ENCODE results near the gene TECTB.

Gene TECTB

DNA sequence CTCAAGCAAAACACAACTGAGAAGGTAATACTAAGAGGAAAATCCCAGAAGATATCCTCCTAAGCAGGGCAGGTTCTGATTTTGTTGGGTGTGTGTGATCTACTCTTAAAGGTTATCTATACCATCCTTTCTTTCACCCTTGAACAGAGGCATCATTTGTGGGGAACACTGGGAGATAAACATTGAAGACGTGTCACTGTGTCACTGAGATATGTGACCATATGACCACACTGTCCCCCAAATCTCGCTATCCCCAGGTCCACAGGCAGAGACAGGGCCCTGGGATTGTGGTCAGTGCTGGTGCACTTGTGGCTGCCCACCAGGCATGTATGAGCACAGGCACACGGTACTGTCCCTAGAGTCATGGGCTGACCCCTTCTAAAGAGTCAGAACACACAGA, 30.0 kb downstream of the TECTB start:
- no peak for DNase-seq

DNA sequence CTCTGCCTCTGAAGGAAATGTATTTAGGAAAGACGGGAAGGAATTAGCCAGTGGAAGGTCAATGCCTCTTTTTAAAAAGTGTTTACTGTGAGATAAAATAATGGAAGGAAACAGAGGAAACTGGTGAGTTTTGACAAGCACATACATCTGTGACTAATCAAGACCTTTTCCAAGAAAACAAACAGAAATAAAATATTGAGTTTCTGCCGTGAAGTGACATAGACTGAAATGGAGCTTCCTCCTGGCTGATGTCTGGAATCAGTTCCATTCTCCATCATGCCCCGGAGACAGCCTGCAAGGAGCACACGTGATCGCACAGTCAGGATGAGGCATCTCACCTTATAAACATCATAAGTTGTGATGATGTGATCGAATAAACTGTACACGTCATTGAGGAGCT, 30.7 kb downstream of the TECTB start:
- DNase-seq = no peak

DNA sequence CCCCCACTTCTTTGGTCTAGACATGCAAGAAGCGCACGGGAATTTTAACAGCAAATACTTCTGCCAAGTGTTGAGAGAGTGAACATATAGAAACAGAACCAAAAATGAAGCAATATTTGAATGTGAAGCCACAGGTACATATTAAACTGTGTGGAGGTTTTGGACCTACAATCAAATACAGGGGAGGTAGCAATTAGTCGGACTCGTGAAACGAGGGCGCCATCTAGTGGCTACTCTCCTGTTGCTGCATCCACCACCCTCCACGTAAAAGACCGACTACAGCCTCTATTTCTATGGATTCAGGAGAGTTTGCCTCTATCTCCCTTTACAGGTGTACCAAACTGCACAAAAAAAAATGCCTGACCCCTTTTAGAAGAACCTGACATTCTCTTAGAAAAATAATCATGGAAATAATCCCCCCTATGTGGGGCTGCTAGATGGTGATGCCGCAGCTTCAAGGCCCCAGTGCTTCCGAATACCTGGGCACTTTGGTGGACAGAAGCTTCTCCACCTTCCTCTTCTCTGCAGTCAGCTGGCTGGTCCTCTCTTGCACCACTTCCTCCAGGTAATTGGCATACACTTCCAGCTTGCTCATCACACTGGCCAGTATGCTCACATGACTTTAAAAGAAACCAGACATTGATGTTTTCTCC, 31.7 kb downstream of the TECTB start:
- DNase-seq = no peak

DNA sequence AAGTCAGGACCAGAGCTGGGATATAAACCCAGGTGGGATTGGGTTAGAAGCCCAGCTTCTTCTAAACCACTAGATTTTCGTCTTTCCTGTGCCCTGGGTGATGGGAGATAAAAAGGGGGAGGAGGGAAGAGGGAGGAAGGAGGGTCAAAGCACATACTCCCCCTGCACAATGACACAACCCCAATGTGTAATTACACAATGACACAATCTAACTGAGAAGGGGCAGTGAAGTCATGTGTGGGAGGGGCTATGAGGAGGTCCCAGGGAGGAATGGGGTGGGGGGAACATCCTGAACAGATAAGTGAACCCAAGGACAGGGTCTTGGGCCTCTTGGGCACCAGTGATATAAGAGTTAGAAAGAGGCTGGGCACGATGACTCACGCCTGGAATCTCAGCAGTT, 44.5 kb downstream of the TECTB start:
- DNase-seq = no peak

DNA sequence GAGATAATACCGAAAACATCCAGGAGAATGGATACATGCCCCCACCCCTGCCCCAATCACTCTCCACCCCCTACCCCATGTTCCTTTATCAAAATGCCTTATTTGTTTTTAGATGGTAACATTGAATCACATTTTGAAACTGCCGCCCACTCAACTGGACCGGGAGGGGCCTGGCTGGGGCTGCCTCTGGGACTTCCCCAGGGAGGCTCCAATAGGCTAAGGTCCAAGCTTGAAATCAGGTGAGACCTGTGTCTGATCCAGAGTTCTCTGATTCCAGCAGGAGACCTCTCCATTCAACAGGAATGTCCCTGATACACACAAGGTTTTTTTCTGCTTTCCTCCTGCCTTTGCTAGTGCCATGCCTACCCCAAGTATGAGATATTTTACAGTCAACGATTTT, 47.0 kb downstream of the TECTB start:
- no peak for DNase-seq

DNA sequence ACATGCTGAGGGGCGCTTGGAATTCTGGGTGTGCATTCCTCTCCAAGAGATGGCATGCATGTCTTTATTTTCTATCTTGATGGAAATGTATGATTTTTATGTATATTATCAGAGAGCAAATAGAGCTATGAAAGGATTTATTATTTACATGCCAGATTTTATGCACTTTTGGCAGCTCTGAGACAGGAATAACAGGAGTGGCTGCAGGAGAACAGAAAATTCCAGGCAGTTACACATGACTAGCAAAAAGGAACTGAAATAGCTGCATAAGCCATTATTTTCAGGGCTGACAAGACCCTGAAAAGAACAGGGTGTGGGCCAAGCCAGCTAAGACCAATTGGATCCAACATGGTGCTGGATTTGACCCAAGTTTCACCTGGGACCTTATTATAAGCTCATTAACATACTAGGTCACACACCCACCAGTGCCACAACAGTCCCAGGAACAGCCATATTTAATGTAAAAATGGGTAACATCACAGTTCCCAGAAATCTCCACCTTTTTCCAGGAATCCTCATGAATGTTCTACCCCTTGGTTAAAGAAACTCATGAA, 47.5 kb downstream of the TECTB start:
- DNase-seq = no peak

DNA sequence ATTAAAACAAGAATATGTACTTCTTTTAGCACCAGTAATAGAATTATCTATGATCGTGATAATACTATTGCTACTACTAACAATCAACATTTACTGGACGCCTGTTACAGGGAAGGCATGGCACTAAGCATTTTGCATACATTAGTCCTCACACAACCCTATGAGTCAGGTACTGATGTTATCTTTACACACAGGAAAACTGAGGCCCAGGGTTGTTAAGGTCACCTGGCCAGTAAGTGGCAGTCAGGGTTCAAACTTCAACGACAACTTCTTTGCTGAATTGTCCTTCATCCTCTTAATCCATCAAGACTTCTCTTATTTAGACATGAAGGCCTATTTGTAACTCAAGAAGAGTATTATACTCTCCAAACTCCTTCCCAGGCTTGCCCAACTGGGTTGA, 48.8 kb downstream of the TECTB start:
- no peak for DNase-seq

DNA sequence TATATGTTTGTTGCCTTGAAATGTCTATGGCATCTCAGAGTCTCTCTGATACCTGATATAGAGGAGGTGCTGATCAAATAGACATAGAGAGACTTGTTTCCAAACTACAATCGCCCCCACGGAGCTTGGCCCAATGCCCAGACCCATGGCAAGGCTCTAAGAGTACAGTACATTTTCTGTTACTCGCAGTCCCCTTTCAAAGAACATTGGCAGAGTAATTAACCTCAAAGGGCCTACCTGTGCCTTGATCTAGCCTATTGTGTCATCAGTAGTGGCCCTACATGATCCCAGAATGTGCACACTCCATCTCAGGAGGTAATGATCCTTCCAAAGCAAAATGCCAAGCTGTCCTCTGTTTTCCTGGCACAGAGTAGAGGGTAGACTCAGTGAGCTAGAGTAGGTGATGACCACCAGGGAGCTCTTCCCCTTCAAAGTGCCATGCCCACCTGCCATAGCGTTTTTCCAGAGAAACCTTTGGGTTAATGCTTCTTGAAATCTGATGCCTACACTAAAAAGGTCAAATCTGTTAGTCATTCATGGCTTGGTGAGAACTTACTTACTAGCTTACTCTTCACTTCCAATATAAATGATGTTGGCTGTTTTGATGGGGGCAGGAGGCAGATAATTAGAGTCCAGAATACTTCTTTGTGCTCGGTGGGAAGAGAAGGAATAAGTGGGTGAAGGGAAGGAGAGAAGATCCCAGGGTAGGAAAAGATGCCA, 49.5 kb downstream of the TECTB start:
- DNase-seq = no peak

DNA sequence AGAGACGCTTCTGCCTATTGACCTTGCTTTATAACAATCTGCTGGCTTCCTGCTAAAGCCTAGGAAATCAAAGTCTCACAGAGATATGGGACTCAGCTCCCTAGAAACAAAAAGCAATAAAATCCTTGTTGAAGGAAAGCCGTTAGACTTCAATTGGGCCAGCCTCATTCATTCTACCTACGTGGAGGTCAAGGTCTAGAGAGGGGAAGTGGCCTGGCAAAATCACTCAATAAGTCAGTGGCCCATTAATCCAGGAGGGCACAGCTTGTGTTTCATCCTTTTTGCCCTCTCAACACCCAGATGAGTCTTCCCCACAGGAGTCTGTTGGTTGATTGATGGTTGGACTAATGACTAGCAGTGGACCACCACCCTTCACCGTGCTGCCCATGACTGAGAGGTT, 50.3 kb downstream of the TECTB start:
- DNase-seq = no peak

DNA sequence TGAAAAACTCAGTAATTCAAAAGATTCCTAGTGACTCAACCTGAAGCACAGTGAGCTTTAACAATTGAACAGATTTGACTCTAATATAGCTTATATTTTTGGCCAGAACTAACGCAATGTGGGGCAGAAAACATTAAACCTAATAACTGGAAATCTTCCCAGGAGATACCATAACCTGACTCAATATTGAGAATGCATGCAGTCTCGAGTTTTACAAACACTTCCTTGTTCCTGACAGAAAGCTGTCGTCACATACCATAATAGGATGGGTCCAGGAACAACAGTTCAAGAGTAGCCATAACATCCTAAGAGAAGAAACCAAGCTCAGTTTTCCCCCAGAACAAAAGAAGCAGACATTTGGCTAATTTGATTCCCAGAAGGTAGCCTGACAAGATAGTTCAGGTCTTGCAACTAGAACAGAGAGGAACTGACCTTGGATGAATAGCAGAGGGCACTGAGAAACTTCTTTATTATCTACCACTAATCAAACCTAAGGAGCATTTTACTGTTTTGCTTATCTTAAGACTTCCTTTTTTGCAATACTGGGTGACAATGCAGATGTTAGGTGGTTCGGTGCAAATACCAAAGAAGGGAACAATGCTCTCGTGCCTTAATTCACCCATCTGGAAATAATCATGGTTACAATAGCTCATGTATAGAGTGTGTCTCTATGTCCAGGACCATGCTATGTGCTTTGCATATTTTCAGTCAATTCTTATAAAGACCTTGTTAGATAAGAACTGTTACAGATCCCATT, 52.1 kb downstream of the TECTB start:
- no peak for DNase-seq

DNA sequence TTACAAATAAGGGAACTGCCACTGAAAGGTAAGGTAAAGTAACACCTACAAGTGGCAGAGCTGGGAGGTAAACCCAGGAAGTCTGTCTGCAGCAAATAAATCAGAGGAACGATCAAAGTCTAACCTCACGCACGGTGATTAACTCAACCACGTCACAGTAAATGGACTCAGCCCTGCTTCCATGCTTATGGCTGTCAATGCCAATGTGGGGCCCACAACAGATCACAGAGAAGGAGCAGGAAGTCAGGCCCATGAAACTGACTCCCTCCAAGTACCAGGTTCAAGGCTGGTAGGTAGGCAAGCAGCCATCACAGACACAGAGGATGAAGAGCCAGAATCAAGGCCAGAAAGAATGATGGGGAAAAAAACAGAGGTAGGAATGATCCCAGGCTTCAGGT, 52.7 kb downstream of the TECTB start:
- DNase-seq = no peak

DNA sequence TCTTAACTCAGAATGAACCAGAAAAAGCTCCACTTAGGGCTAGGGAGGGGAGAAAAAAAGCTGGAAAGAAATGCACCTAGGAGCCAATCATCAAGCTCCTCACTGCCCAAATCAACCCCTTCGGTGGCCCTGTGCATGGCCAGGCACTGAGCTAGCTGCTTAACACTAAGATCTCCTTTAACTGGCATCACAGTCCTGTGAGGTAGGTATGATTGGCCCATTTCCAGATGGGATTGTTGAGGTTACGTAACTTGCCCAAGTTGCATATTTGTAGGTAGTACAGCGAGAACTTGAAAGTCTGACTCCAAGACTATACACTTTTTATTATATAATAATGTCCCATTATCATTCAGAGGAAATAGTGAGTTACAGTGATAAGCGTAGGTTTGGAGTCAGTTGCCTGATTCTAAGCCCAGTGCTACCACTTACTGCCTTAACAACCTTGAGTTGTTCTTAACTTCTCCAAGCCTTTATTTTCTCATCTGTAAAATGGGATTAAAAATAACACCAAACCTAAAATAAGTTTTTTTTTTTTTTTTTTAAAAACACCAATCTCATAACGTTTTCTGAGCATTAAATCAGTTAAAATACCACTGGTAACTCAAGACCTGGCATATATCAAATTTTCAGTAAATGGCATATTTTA, 53.5 kb downstream of the TECTB start:
- DNase-seq = no peak

DNA sequence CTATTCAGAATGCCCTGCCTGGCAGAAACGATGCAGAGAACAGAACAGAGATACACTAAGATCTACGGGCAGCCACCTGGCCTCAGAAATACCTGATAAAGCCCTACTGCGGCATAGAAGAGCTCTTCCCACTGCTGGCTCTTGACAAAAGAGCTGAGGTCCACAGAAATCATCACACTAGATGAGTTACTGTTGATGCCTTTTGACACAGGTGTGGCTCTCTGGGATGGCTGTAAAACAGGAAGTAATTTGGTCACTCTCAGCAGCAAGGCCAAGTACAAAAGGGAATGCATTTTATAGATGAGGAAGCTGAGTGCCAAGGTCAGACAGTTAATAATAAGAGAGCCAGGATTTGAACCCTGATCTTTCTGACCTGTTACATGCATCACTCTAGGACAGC, 55.8 kb downstream of the TECTB start:
- no peak for DNase-seq

DNA sequence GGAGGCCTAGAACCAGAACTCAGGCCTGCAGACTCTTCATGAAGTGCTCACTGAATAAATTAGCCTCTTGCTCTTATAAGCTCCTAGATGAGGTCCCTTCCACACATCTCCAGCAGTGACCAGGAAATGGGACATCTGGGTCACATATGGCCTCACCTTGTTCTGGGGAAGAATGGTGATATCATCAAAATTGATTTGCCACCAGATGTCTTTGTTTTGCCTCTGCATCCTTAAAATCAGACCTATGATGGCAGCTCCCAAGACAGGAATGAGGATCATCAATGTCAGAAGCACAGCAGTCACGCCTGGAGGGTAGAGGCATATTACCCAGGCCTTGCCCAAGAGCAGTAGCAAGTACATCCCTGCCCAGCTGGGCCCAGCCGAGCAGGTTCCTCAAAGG, 57.4 kb downstream of the TECTB start:
- DNase-seq = no peak

DNA sequence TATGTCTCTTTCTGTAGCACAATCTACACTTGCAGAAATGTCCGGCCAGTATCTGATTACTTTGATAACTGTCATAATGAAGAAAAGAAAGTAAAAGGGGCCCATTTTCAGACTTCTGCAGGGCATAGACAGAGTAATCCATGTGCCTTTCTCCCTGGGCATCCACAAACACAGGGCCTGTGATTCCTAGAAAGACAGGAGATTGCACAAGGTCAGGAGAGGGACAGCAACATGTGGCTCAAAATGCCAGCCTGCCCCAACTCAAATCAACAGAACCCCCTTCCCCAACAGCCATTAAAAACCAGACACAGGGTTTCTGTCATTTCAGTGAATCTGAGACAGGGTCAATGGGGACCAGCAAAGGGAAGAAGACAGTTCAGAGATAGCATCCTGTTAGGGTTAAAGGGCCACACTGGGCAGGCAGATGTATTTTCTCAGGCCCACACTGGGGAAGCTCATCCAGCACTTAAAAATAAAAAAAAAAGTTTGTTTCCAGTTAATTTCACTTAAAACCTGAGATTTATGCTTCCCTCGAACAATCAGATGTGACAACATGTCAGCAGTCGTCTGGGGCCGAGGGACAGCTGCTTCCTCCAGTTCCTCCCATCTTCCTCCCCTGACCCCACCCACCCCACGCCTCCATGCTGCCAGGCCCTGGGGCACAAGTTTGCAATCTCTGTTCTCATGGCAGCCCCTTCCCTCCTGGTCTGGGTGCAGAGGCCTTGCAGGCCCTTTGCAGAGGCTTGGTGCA, 60.0 kb downstream of the TECTB start:
- no peak for DNase-seq

DNA sequence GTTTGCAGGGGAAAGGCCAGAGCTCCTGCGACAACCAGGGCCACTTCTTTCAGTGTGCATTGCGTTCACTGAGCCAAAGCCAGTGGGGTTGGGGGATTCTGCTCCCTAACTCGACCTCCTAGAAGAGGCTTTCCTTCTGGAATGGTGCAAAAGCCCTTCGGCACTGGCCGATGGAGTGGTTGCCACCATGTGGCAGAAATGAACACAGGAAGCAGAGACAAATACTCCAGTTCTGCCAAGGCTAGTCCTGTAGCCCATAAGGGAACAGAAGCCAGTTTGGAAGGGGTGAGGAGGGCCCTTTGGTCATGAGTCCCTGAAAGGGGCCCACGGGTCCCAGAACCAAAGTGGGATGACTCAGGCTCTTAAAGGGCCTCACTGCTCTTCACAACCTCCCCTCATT, 61.1 kb downstream of the TECTB start:
- no peak for DNase-seq

DNA sequence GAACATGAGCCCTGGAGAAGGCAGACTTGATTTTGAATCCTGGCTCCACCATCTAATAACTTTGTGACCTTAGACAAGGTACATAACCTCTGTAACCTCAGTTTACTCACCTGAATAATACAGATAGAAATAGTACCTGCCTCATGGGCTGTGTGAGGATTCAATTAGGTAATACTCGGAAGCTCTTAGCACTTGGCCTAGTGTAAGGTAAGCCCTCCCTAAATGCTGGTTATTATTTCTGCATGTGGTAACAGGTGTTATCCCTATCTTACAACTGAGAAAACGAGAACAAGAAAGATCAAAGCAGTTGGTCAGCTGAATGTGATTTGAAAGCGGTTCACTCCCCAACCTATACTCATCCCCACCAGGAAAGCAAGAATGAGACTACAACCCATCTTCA, 62.0 kb downstream of the TECTB start:
- DNase-seq = no peak

DNA sequence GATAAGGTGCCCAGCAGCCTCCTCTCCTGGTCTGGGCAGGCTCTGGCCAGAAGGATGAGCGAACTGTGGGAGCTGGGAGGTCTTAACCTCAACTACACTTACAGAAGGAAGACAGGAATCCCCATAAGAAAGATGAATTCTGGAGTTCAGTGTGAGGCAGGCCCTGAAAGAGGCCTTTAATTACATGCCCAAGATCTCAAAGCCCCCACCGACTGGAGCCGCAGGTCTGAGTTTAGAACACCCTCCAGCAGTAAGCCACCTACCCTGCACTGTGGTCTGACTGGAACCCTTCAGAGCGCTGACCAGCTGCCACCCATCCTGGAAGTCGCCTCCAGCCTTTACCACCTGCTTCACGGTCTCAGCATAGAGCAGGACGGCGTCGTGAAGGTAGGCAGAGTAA, 62.5 kb downstream of the TECTB start:
- no peak for DNase-seq

DNA sequence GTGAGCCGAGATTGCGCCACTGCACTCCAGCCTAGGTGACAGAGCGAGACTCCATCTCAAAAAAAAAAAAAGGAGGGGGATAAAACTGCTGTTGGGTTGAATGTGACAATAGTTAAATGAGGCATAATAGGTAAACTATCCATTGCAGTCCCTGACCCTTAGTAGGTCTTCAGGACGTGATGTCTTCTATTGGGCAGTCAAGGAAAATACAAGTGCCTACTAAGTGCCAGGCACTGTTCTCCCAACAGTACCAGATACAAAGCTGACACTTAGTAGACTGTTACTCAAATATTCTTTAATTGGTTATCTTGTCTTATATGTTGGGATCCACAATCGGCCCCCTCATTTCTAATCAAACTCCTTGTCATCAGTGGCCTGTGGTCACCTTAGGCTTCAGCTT, 63.6 kb downstream of the TECTB start:
- no peak for DNase-seq

DNA sequence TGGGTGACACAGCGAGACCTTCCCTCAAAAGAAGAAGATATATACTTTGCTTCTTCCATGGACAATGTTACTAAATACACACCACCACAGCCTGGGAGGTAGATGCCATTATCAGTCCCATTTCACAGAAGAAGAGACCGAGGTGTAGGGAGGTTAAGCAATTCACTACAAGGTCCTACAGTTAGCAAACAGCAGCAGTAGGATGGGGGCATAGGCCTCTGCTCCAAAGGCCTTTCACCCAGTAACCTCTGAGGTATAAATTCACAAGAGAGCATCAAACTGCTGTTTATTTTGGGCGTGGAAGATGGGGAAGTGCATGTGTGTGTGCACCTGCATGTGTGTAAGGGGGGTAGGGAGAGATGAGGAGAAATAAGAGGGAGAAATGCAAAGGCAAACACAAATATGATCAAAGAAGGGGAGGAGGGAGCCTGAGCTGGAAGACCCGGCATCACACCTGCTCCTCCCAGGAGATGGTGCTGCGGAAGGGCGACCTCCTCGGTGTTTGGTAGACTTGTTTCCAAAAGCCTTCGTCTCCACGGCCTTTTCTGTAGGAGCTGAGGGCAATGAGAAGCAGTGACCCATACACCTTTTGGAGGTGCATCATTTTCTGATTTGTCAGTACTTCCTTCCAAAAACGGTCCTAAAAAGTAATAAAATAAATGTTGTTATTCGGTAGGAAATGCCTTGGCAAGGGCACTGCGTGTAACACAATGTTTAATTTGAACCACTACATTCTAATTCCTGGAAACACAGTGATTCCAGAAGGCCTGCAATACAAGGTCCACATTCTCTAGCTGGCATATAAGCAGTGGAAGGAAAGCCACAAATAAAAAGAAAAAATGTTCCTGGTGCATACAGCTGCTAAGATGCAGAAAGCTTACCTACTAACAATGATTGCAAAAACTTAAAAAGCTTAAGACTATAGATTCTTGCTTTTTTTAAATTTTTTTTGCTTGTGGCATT, 64.8 kb downstream of the TECTB start:
- DNase-seq = no peak

DNA sequence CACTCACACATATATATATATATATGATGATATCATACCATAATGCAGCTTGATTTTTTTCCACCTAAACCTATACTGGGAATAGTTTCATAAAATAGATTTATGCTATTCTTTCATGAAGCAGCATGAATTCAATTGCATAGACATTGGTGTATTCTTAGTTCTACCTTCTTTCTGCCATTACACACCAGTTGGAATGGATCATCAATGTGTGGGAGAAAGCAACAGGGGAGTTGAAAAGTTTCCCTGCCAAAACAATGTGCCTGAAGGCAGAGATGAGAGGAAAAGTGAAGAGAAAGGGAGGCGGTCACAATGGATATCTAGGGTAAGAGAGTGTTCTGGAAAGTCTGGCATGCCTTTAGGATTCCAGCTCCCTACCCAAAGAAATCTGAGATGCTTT, 65.6 kb downstream of the TECTB start:
- DNase-seq = no peak
